ENCODE results near the gene ACD.
"Not testable (repeated sequence)": the region's sequence is repeated elsewhere in the genome, so short reads cannot be mapped to it uniquely, and the experiment has no call there.

The ACD gene

DNA sequence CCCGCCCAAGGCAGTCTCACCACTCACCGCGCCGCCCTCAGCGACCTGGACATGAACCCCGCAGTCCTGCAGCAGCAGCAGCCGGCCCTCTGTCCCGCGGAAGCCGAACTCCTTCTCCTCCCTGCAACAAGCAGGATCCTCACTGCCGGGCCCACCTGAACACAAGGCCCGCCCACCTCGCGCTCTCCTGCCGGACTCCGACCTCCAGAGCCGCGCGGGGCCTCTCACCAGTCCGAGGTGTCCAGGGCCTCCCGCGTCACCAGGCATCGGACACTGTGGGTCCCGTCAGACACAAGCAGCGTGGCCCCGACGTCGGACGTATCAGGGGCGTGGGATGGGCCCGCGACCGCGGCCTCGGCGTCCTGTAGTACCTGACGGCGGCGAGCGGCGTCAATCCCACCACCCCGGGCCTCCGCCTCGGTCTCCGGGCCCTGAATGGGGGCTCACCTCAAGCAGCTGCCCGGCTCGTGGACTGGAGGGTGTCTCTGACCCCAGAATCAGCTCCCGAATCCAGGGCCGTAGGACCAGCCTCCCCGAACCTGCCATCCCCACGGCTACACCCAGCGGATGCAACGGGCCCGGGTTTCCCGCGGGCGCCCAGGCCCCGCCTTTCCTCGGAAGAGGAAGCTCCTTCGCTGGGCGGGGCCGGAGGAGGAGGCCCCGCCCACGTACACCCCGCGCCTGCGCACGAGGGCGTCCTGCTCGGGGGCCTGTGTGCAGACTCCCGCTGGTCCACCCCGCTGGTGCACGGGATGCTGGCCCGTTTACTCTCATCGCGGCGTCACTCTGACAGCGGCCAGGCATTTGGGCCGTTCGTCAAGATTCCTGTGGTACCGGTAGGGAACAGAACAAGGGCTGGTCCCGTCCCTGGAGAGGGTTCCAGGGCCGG is at the start of gene ACD:
TSS of gene ACD (minus strand) at position 586 of the 889 bp plus-strand sequence. CDS start at position 546, 40 bp downstream.
- in situ Hi-C loops (cut with MboI; ENCODE audit: low sequenced_read_pairs): no loop called here

GRCh38 chr16:67709050-67709449 is 49.0 kb upstream of the ACD start:
- in situ Hi-C loops (cut with MboI; ENCODE audit: low sequenced_read_pairs): no loop called here

DNA sequence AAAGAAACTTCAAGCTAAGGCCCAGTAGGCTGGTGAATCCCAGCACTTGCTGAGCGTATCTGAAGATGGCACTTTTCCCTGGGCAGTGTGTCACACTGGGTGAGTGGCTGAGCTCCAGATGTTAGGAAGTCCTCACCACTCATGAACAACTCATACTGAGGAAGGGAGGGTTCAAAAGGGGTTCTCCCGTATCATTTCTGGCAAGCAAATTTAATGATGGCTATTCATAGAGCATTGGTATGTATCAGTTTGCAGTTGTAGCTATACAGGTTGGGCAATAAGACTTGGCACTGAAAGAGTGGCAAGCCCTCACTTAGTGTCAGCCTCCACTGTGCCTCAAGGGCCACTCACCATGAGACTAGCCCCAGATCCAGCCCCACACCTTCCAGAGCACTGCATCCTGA is 48.3 kb upstream of the ACD start:
- in situ Hi-C loops (cut with MboI; ENCODE audit: low sequenced_read_pairs): no loop called here

GRCh38 chr16:67707790-67708189 is 47.7 kb upstream of the ACD start:
- in situ Hi-C loops (cut with MboI; ENCODE audit: low sequenced_read_pairs): no loop called here

- in situ Hi-C loops (cut with MboI; ENCODE audit: low sequenced_read_pairs): no loop called here
Observed at GRCh38 chr16:67707210-67707609, 47.1 kb upstream of the ACD start.

DNA sequence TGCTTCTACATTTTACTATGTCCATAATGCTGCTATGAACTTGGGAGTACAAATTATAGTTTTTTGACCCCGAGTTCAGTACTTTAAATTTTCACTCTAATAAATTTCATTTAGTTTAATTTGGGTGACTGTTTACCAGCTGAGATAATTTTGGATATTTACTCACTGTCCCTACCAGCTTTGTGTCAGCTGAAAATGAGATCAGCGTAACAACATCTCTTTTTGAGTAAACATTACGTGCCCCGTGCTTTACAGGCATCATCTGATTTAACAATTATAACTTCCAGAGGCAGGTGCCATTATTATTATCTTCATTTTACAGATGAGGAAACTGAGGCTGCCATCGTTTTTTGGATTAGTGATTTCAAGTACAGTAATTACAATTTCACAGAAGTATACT is 44.0 kb upstream of the ACD start:
- in situ Hi-C loops (cut with MboI; ENCODE audit: low sequenced_read_pairs): no loop called here

- in situ Hi-C loops (cut with MboI; ENCODE audit: low sequenced_read_pairs): no loop called here
Observed at GRCh38 chr16:67703626-67704025, 43.6 kb upstream of the ACD start.

- in situ Hi-C loops (cut with MboI; ENCODE audit: low sequenced_read_pairs): no loop called here
Observed at GRCh38 chr16:67702130-67702529, 42.1 kb upstream of the ACD start.

DNA sequence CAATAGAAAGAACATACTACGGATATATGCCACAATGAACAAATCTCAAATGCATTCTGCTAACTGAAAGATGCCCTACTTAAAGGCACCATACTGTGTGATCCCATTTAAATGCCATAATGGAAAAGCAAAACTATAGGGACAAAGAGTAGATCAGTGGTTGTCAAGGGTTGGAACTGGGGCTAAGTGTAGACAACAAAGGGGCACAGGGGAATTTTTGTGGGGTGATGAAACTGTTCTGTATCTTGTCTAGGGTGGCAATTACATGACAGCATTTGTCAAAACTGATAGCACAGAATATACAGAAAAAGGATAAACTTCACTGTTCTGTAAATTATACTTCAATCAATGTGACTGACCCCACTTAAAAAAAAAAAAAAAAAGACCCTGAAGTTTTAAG is 41.4 kb upstream of the ACD start:
- in situ Hi-C loops (cut with MboI; ENCODE audit: low sequenced_read_pairs): no loop called here

DNA sequence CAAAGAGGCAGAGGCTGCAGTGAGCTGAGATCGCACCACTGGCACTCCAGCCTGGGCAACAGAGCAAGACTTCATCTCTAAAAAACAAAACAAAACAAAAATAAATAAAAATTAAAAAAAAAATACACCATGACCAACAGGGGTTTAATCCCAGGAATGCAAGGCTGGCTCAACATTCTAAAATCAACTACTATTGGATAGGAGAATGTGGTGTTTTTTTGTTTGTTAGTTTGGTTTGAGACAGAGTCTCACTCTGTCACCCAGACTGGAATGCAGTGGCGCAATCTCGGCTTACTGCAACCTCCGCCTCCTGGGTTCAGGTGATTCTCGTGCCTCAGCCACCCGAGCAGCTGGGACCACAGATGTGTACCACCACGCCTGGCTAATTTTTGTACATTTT is 39.2 kb upstream of the ACD start:
- in situ Hi-C loops (cut with MboI; ENCODE audit: low sequenced_read_pairs): no loop called here

DNA sequence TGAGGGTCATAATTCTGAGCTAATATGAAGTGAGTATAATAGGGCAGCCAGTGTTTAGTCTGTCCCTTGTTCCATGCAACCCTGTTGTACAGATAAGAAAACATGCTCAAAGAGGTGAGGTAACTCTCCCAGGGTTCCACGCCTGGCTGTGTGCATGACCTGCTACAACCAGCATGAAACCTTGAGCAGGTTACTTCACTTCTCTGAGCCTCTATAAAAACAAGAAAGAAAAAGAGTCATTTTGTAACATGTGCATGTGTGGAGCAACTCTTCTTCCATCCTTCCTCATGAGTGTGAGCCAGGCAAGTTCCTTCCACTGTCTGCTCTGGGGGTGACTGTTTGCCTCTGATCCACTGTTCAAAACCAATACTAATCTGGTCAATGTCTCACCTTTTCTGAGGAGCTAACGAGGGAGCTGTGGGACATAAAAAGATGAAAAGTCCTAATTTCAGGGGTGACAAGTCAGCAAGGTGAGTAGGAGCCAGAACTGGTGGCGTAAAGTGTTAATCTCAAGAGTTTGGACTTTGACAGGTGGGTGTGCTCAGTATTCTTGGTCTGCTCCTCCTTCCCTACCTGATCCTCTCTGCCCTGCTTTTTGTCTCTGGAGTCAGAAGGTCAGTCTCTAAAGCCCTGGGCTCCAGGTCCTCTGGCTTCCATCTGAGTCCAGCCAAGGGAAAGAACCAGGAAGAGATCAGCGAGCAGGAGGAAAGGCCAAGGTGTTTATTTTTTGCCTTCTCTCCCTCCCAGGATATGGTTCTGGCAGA is 37.5 kb upstream of the ACD start:
- in situ Hi-C loops (cut with MboI; ENCODE audit: low sequenced_read_pairs): no loop called here

DNA sequence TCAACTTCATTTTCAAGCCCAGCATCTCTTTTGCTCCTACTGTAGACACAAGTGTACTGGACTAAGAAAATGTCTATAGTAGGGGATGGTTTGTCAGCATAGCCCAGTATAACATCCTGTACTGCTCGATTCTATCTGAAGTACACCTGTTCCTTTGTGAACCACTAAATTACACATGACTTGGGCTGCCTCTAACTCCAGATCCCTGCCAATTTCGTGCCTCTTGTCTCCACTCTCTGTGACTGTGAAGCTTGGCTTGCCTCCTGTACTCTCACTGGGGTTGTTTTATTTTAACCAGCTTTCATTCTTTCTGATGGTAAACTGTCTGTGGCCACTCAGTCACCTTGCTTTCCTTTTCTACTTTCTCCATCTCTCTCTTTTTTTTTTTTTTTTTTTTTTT is 34.6 kb upstream of the ACD start:
- in situ Hi-C loops (cut with MboI; ENCODE audit: low sequenced_read_pairs): no loop called here

DNA sequence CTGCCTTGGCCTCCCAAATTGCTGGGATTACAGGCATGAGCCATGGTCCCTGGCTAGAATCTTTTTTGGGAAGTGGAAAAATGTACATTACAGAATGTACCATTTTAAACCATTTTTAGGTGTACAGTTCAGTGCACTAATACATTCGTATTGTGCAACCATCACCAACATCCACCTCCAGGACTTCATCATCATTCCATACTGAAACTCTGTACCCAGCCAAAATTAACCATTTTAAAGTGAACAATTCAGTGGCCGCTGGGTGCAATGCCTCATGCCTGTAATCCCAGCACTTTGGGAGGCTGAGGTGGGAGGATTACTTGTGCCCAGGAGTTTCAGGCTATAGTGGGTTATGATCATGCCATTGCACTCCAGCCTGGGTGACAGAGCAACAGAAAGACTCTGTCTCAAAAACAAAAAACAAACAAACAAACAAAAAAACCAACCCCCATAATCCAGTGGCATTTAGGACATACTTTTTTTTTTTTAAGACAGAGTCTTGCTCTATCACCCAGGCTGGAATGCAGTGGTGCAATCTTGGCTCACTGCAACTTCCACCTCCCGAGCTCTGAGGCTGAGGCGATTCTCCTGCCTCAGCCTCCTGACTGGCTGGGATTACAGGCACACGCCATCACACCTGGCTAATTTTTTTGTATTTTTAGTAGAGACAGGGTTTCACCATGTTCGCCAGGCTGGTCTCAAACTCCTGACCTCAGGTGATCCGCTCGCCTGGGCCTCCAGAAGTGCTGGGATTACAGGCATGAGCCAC is 33.6 kb upstream of the ACD start:
- in situ Hi-C loops (cut with MboI; ENCODE audit: low sequenced_read_pairs): not testable (repeated sequence)

DNA sequence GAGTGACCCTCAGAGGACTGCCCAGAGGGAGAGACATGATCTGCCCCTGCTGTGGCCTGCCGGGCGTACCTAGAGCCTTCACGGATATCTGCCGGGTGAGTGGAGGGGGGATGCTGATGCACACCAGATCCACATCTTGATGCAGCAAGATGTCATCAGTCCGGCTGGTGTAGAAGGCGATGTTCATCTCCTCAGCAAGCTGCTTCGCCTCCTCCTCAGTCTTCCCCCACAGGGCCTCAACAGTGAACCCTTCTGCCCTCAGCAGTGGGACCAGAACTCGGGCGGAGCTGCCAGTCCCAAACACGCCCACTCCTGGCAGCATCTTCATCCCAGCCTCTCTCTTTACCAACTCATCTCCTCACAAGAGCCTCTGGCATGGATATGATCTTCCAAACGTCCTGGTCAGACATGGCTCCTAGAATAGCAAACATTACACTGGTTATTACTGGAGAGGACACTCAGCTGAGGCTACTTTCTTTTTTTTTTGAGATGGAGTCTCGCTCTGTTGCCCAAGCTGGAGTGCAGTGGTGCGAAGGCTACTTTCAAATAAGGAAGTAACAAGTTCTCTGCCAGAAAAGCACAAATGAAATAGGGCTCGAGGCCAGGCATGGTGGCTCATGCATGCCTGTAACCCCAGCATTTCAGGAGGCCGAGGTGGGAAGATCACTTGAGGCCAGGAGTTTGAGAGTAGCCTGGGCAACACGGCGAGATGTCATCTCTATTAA is 25.5 kb upstream of the ACD start:
- in situ Hi-C loops (cut with MboI; ENCODE audit: low sequenced_read_pairs): no loop called here

GRCh38 chr16:67683767-67684166 is 23.7 kb upstream of the ACD start:
- in situ Hi-C loops (cut with MboI; ENCODE audit: low sequenced_read_pairs): no loop called here

GRCh38 chr16:67679935-67680897 is 20.2 kb upstream of the ACD start:
- in situ Hi-C loops (cut with MboI; ENCODE audit: low sequenced_read_pairs): no loop called here

GRCh38 chr16:67678354-67679023 is 18.4 kb upstream of the ACD start:
- in situ Hi-C loops (cut with MboI; ENCODE audit: low sequenced_read_pairs): no loop called here

DNA sequence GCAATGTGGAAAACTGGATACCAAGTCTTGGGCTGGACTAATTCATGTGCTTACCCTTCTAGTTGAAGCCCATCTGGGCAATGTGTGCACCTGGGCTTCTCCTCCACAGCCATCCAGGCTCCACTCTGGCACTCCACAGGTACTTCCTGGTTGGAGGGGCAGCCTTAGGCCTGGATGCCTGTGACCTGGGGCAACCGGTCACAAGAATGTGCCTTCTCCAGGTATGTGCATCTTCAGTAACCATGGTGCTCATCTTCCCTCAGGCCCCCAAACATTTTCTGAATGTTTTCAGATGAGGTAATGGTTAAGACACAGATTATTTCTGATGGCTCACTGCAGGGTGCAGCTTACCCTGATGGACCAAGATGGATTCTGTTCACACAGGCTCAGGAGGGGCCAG is 17.7 kb upstream of the ACD start:
- in situ Hi-C loops (cut with MboI; ENCODE audit: low sequenced_read_pairs): no loop called here

- in situ Hi-C loops (cut with MboI; ENCODE audit: low sequenced_read_pairs): no loop called here
Observed at GRCh38 chr16:67676939-67677338, 16.9 kb upstream of the ACD start.
